DMS153 (cell line): Measurements from ENCODE around the gene UQCC5.

ENCODE experiments used
- DNase-seq: peaks from one replicate; lab custom pipeline; 2025; lab: John Stamatoyannopoulos, UW

UQCC5 gene, protein sequence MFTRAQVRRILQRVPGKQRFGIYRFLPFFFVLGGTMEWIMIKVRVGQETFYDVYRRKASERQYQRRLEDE

DNA sequence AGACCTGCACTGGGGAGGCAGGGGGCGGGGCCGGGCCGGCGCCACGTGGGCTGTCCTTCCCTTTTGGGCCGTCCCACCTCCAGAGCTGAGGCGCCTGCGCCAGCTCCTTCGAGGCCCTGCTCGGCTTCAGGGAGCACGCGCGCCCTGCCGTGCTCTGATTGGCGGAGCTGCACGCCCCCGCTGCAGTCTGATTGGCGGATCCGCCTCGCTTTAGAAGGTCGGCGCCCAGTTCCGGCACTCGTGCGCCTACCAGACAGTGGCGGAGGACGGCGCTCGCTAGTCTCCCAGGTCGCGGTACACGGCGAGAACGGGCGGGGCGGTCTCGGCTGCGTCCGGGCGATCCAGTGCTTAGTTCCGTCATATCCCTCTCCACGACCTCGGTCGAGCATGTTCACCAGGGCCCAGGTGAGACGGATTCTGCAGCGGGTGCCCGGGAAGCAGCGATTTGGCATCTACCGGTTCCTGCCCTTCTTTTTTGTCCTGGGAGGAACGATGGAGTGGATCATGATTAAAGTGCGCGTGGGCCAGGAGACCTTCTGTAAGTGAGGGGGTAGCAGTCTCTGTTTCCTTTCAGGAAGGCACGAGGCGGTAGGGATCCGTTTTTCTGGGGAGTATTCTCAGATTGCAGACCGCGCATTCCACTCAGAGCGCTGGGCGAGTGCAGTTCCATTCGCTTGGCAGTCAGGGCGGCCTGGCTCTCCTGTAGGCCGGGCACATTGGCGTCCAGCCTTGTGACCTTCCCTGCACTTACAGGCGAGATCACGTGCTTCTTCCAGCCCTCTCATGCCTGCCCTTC, at the start of gene UQCC5:
Gene UQCC5 (plus strand): TSS at position 237 of the 796 bp plus-strand sequence. CDS start 151 bp downstream, at position 388.
- DNase-seq = peak; percentile 91

DNA sequence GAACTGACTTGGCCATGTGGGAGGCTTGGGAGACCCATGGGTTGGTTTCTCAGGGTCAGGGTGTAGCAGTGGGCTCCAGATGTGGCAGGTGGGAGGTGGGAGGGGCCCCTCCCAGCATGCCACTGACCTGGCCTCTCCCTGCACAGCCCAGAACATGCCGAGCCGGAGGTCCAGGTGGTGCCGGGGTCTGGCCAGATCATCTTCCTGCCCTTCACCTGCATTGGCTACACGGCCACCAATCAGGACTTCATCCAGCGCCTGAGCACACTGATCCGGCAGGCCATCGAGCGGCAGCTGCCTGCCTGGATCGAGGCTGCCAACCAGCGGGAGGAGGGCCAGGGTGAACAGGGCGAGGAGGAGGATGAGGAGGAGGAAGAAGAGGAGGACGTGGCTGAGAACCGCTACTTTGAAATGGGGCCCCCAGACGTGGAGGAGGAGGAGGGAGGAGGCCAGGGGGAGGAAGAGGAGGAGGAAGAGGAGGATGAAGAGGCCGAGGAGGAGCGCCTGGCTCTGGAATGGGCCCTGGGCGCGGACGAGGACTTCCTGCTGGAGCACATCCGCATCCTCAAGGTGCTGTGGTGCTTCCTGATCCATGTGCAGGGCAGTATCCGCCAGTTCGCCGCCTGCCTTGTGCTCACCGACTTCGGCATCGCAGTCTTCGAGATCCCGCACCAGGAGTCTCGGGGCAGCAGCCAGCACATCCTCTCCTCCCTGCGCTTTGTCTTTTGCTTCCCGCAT, 49.2 kb upstream of the UQCC5 start:
- no peak for DNase-seq

DNA sequence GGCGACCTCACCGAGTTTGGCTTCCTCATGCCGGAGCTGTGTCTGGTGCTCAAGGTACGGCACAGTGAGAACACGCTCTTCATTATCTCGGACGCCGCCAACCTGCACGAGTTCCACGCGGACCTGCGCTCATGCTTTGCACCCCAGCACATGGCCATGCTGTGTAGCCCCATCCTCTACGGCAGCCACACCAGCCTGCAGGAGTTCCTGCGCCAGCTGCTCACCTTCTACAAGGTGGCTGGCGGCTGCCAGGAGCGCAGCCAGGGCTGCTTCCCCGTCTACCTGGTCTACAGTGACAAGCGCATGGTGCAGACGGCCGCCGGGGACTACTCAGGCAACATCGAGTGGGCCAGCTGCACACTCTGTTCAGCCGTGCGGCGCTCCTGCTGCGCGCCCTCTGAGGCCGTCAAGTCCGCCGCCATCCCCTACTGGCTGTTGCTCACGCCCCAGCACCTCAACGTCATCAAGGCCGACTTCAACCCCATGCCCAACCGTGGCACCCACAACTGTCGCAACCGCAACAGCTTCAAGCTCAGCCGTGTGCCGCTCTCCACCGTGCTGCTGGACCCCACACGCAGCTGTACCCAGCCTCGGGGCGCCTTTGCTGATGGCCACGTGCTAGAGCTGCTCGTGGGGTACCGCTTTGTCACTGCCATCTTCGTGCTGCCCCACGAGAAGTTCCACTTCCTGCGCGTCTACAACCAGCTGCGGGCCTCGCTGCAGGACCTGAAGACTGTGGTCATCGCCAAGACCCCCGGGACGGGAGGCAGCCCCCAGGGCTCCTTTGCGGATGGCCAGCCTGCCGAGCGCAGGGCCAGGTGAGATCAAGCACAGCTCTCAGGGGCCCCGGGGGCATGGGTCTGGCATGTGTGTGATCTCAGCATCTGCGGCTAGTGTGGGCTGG, 48.4 kb upstream of the UQCC5 start:
- DNase-seq = no peak

DNA sequence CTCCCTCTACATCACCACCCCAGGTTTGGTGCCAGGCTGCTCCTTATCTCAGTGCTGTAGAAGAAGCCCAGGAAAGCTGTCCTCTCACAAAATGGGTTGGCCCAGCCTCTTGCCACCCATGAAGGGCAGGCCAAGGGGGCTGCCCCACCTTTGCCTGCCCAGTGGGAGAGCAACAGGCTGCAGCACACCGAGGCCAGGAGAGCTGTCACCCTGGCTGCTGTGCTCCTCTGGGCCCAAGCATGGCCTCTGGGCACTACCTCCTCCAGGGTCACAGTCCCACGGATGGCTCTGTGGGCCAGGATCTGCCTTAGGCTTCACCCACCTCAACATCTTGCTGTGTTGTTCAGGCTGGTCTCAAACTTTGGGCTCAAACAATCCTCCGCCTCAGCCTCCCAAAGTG, 47.7 kb upstream of the UQCC5 start:
- no peak for DNase-seq

DNA sequence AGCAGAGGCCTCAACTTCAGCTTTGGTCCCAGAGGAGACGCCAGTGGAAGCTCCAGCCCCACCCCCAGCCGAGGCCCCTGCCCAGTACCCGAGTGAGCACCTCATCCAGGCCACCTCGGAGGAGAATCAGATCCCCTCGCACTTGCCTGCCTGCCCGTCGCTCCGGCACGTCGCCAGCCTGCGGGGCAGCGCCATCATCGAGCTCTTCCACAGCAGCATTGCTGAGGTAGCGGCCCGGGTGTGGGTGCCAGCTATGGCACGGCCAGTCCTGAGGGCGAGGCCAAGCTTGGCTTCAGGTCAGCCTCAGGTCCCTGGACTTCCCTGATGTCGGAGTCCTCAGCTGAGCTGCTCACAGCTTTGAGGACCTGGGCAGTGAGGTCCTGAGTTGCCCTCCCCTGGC, 47.0 kb upstream of the UQCC5 start:
- DNase-seq = no peak

DNA sequence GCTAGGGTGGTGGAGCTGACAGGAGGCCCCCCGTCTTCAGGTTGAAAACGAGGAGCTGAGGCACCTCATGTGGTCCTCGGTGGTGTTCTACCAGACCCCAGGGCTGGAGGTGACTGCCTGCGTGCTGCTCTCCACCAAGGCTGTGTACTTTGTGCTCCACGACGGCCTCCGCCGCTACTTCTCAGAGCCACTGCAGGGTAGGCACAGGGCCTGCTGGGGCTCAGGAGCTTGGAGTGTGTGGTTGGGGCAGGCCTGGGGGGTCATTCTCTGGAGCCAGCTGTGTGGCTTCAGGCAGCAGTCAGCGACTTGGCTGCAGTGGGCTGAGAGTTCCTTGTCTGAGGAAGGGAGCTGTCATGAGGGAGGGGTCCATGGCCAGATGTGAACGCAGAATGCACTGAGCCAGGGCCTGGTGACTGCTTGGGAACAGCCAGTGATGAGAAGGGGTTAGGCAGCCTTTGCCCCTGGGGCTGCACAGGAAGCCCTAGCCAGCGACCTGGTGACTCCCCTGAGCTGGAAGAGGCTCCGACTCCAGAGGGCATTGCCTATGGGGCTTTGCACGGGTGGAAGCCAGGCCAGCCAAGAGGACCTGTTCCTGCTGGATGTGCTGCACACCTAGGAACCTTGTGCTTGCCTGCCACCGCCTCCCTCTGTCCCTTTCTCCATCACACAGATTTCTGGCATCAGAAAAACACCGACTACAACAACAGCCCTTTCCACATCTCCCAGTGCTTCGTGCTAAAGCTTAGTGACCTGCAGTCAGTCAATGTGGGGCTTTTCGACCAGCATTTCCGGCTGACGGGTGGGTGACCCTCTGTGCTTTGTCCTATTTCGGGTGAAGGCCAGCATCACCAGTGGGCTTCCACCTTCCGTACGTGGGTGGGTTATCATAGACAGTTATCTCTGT, 46.1 kb upstream of the UQCC5 start:
- DNase-seq = no peak

DNA sequence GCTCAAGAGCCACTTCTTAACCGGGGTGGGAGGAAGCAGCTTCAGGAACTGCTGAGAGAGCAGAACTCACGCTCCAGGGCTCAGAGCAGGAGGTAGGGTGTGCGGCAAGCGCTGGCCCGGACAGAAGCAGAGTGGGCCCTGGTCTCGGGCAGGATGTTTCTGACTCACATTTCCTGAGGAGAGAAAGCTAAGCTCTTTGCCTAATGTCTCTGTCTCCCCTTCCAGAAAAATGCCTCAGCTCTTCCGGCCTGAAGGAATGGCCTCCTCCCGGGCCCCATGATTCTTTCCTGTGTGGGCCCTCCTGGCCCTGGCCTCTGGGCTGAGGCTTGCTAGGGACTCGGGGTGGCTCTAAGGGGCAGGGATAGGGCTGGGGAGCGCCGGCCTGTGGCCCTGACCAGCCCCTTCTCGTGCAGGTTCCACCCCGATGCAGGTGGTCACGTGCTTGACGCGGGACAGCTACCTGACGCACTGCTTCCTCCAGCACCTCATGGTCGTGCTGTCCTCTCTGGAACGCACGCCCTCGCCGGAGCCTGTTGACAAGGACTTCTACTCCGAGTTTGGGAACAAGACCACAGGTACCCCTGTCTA, 45.4 kb upstream of the UQCC5 start:
- DNase-seq = no peak

DNA sequence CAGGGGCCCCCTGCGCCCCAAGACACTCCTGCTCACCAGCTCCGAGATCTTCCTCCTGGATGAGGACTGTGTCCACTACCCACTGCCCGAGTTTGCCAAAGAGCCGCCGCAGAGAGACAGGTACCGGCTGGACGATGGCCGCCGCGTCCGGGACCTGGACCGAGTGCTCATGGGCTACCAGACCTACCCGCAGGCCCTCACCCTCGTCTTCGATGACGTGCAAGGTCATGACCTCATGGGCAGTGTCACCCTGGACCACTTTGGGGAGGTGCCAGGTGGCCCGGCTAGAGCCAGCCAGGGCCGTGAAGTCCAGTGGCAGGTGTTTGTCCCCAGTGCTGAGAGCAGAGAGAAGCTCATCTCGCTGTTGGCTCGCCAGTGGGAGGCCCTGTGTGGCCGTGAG, 44.3 kb upstream of the UQCC5 start:
- no peak for DNase-seq

DNA sequence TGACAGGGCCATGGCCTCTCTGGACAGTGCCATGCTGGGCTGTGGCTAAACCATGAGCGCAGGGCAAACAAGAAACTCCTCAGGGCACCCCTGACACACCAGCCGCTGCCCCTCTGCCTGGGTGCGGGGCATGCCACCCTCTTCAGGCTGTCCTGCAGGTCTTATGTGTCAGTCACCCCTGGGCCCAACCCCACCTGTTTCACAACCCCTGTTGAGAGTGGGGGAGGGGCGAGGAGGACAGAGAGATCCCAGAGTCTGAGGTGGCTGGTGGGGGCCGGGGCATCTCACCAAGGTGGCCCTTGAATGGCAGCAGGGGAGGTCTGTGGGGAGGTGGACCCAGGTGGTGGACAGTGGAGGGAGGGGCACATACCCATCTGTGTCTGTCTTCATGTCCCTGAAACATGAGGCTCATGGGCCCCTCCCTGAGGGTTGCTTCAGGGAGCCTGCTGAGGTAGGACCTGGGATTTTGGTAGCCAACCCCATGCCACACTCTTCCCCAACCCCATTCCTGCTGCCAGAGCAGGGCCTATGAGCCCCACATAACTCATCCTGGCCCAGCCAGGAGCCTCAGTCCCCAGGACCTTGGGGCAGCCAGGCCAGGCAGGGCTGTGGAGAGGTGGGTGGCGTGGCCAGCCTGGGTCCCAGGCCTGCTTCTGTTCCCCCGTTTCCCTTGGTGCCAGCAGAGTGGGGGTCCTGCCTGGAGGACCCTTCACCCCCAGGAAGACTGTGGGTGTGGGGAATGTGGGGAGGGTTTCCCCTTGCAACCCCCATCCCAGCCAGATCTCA, 43.0 kb upstream of the UQCC5 start:
- DNase-seq = no peak

DNA sequence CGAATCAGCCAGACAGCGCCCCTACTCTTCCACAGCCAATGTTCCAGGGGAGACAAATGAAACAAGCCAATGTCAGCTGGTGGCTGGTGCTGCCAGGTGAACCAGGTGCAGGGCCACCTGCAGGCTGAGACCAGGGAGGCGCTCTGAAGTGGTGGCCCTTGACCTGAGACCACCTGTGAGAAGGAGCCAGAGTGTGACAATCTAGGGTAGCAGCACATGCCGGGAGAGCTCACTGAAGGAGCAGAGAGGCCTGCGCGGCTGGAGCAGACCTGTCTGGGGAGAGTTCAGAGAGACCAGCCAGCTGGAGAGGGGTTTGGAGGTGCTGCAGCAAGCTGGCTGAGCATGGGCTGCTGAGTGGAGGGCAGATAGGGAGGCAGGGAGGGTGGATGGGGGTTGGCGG, 42.0 kb upstream of the UQCC5 start:
- no peak for DNase-seq

DNA sequence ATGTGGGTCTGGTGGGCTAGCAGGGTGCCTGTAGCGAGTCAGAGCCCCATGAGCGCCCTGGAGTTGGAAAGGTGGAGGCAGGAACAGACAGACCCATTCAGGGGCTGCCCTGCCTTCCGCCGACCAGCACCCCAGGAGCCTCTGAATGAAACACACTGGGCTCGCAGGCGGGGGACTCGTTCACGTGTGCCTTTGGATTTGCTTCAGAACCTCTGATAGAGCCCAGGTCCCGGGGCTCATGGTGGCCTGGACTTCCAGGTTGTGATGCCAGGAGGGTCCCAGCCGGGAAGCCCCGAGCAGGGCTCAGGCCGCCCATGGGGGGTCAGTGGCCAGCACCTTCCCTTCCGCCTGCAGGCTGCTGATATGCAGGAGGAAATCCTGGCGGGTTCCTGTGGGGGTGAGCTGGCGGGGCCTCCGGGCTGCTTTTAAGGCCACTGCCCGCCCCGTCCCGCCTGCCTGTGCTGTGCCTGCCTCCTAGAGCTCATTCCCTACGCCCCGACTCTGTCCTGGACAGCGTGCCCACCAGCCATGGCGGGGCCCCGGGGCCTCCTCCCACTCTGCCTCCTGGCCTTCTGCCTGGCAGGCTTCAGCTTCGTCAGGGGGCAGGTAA, 41.4 kb upstream of the UQCC5 start, which contains the start of gene STAB1:
Gene STAB1 (plus strand): TSS at position 453 of the 610 bp plus-strand sequence. CDS start 76 bp downstream, at position 529.
- DNase-seq = no peak

DNA sequence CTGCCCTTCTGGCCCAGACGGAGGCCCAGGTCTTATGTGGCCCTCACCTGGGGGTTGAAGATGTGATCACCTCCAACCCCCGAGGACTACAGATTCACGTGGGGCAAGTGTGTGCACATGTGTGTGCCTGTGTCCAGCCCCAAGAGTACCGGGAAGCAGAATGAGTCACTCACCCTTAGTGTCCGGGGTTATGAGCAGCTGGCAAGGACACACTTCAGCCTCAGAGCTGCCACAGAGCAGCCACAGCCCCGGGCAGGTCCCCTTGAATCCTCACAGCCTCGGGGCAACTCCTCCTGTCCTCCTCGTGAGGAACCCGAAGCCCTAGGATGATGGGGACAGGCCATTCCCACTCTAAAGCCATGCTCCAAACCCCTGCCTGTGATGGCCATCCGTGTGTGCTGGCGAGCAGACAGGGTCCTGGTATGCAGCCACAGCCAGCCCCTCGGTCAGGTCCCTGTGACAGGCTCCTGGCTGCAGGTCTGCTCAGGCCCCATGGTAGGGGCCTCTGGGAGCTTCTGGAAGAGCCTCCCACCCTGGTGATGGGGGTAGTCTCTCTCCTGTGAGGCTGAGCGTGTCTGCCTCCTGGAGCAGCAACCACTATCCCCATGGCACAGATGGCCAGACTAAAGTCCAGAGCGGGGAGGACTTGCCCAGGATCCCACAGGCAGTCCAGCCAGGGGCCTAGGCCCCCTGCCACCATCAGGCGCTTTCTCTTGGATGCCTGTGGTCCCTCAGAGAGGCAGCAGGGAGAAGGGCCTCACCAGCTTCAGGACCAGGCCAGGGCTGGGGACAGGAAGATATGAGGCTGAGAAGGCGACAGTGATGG, 40.4 kb upstream of the UQCC5 start:
- DNase-seq = no peak

DNA sequence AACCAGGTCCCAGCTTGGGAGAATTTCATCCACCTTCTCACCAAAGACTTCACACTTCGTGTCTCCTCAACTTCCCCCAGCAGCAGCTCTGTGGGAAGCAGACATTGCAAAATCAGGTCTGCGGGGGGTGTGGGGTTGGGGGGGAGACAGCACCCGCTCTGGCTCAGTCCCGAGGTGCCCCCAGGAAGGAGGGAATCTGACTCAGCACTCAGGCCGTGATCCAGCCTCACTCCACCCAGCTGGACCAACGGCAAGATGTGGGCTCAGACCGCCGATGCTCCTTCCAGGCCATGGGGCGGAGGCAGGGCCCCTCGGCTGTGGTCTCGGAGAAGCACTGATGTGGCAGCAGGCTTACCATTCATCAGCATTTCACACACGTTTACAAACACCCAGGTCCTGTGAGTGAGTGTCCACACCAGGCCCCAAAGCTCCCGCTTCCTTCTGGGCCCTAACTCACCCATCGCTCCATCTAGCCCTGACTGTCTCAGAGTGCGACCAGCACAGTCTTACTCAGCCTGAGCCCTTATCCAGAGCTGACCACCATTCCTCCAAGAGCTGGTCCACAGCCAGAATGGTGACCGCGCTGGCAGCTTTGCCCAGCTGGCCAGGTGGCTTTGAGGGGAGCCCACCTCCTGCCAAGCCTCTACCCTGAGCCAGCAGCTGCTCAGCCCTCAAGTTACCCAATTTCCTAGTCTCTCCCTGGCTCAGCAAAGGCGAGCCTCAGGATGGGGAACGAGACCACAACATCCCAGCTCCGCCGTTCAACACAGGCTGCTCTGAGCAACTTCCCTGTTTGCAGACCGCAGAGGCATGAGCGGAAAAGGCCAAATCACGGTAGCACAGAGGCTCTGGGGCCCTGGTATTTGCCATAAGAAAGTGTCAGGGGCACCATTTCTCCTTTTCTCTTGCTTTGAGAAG, 38.0 kb upstream of the UQCC5 start:
- no peak for DNase-seq

DNA sequence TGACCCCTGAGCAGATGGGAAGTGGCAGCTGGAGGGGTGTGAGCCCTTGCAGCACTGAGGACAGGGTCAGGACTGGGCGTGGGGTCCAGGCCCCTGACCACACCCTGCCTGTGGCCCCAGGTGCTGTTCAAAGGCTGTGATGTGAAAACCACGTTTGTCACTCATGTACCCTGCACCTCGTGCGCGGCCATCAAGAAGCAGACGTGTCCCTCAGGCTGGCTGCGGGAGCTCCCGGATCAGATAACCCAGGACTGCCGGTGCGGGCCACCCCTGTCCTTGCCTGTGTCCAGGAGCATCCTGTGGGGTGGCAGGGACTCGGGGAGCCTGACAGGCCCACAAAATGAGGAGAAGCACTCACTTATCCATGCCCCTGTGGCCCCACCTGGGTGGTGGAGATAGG, 35.4 kb upstream of the UQCC5 start:
- DNase-seq = no peak

DNA sequence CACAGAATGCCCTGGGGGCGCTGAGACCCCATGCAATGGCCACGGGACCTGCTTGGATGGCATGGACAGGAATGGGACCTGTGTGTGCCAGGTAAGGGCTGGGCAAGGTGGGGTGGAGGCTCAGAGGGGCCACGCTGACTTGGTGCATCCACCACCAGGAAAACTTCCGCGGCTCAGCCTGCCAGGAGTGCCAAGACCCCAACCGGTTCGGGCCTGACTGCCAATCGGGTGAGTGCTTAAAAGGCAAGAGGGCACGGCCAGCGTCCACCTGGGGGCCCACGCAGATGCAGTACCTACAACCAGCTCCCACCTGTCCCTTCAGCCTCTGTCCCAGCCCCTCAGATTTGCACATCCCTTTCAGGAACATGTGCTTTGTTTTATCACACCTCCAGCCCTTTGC, 34.4 kb upstream of the UQCC5 start:
- DNase-seq = no peak

DNA sequence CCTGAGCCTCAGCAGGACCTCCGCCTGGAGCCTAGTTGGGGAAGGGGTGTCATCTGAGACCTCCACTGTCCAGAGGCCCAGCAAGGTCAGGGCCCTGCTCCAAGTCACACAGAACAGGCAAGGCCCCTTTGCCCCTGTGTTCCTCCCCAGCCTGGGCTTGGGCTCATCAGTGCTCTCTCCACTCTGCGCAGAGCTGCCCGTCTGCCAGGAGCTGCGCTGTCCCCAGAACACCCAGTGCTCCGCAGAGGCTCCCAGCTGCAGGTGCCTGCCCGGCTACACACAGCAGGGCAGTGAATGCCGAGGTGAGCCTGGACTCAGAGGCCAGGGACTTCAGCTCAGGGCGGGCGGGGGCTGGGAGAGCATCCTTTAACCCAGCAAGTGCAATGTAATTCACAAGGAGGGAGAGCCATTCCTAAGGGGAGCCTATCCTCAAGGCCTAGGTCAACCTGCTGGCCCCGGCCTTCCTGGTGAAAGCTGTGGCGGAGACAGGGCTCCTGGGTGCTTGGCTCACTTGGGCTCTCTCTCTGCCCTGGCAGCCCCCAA, 33.5 kb upstream of the UQCC5 start:
- DNase-seq = no peak

DNA sequence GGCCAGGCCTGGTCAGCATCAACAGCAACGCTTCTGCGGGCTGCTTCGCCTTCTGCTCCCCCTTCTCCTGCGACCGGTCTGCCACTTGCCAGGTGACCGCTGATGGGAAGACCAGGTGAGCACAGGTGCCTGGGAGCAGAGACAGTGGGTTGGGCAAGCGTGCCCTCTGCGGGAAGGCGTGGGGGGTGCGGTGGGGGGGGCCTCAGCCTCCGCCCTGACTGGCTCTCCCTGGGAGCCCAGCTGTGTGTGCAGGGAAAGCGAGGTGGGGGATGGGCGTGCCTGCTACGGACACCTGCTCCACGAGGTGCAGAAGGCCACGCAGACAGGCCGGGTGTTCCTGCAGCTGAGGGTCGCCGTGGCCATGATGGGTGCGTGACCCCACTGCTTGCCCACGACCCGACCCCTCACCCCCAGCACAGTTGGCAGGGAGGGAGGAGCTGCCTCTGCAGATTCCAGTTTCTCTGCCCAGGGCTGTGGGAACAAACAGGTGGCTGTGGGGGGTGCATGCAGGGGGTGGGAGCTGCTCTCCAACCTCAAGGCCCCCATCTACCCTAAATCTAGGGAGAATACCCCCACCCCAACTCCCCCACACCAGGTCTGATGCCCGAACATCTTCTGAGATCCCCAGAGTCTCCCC, 32.5 kb upstream of the UQCC5 start:
- no peak for DNase-seq
